HG02798 (cell line): Measurements from ENCODE around the gene HTR7.
"Not testable (repeated sequence)": the region's sequence is repeated elsewhere in the genome, so short reads cannot be mapped to it uniquely, and the experiment has no call there.

Experiments used
- ATAC-seq: cut with Tn5 transposase; IDR thresholded peaks from one replicate; pipeline ENCODE4 v1.9.1; 2021; ENCODE audit warnings: mild to moderate bottlenecking; ENCODE audit not compliant: unreplicated experiment, poor library complexity

HTR7 gene

GRCh38 chr10:90859321-90859751 is 1.5 kb upstream of the HTR7 start:
- ATAC-seq = no peak

GRCh38 chr10:90858461-90858968 is 676 bp upstream of the HTR7 start:
- no peak for ATAC-seq

- ATAC-seq = peak; percentile 6
Observed at GRCh38 chr10:90856964-90857634, 740 bp downstream of the HTR7 start.

GRCh38 chr10:90856261-90856660 is 1.6 kb downstream of the HTR7 start:
- no peak for ATAC-seq

- no peak for ATAC-seq
Observed at GRCh38 chr10:90855126-90855525, 2.7 kb downstream of the HTR7 start.

GRCh38 chr10:90849956-90850749 is 7.7 kb downstream of the HTR7 start:
- no peak for ATAC-seq

GRCh38 chr10:90847436-90847835 is 10.4 kb downstream of the HTR7 start:
- no peak for ATAC-seq

- no peak for ATAC-seq
Observed at GRCh38 chr10:90846746-90847145, 11.1 kb downstream of the HTR7 start.

- no peak for ATAC-seq
Observed at GRCh38 chr10:90845726-90846125, 12.1 kb downstream of the HTR7 start.

- ATAC-seq = no peak
Observed at GRCh38 chr10:90842725-90843124, 15.1 kb downstream of the HTR7 start.

GRCh38 chr10:90837486-90837885 is 20.4 kb downstream of the HTR7 start:
- ATAC-seq = no peak

GRCh38 chr10:90834326-90834725 is 23.5 kb downstream of the HTR7 start:
- no peak for ATAC-seq

GRCh38 chr10:90832111-90832510 is 25.7 kb downstream of the HTR7 start:
- no peak for ATAC-seq

- ATAC-seq = no peak
Observed at GRCh38 chr10:90822508-90822907, 35.3 kb downstream of the HTR7 start.

GRCh38 chr10:90821864-90822263 is 36.0 kb downstream of the HTR7 start:
- not testable (repeated sequence) for ATAC-seq

- no peak for ATAC-seq
Observed at GRCh38 chr10:90819911-90820310, 37.9 kb downstream of the HTR7 start.

- no peak for ATAC-seq
Observed at GRCh38 chr10:90818736-90819135, 39.1 kb downstream of the HTR7 start.

GRCh38 chr10:90817128-90817889 is 40.5 kb downstream of the HTR7 start:
- no peak for ATAC-seq

- no peak for ATAC-seq
Observed at GRCh38 chr10:90816466-90816865, 41.4 kb downstream of the HTR7 start.

- no peak for ATAC-seq
Observed at GRCh38 chr10:90813594-90814365, 44.1 kb downstream of the HTR7 start.
